Stimulated activated CD8-positive, alpha-beta memory T cell treated with anti-CD3 and anti-CD28 coated beads, Interleukin-12 subunit alpha, Interleukin-12 subunit beta, amount 100 ng/mL, for 24 hours (primary cell): ENCODE data around the gene ZBED4.

Source experiments
- DNase-seq: peaks from one replicate; pipeline ENCODE4 v3.0.0-alpha.2; 2020; ENCODE audit errors: extremely low read depth

Gene ZBED4

GRCh38 chr22:49880281-49880680, 26.6 kb downstream of the ZBED4 start:
- DNase-seq = no peak

- DNase-seq = no peak
Measured at GRCh38 chr22:49881856-49882255, 28.2 kb downstream of the ZBED4 start.

GRCh38 chr22:49882519-49883293, 29.1 kb downstream of the ZBED4 start:
- no peak for DNase-seq

- no peak for DNase-seq
Measured at GRCh38 chr22:49883294-49883640, 29.6 kb downstream of the ZBED4 start.

GRCh38 chr22:49884075-49884474, 30.4 kb downstream of the ZBED4 start:
- no peak for DNase-seq

- no peak for DNase-seq
Measured at GRCh38 chr22:49884503-49885260, 31.0 kb downstream of the ZBED4 start.

- no peak for DNase-seq
Measured at GRCh38 chr22:49885281-49885680, 31.6 kb downstream of the ZBED4 start.

GRCh38 chr22:49885881-49886280, 32.2 kb downstream of the ZBED4 start:
- no peak for DNase-seq

GRCh38 chr22:49886346-49887063, 32.9 kb downstream of the ZBED4 start:
- DNase-seq = no peak

- DNase-seq = no peak
Measured at GRCh38 chr22:49887064-49887451, 33.4 kb downstream of the ZBED4 start.

- no peak for DNase-seq
Measured at GRCh38 chr22:49887702-49888101, 34.1 kb downstream of the ZBED4 start.

- no peak for DNase-seq
Measured at GRCh38 chr22:49889071-49889470, 35.4 kb downstream of the ZBED4 start.

- DNase-seq = no peak
Measured at GRCh38 chr22:49892226-49892899, 38.7 kb downstream of the ZBED4 start.

GRCh38 chr22:49893025-49893424, 39.4 kb downstream of the ZBED4 start:
- DNase-seq = no peak

- DNase-seq = no peak
Measured at GRCh38 chr22:49894322-49895054, 40.8 kb downstream of the ZBED4 start.

GRCh38 chr22:49896201-49896600, 42.6 kb downstream of the ZBED4 start:
- DNase-seq = no peak

GRCh38 chr22:49897015-49897684, 43.5 kb downstream of the ZBED4 start:
- no peak for DNase-seq

GRCh38 chr22:49899530-49899929, 45.9 kb downstream of the ZBED4 start:
- no peak for DNase-seq

GRCh38 chr22:49900441-49901230, 47.0 kb downstream of the ZBED4 start:
- DNase-seq = no peak

- no peak for DNase-seq
Measured at GRCh38 chr22:49901457-49901856, 47.8 kb downstream of the ZBED4 start.
